GM10248 (cell line): ENCODE measurements around the gene NANOGP8.

Experiments used
- CTCF ChIA-PET: fragments of 300-600 bp; sonication (Branson Sonifier 250); formaldehyde crosslinking; extraction: SDS; loops from one replicate; lab custom pipeline; 2021; ENCODE audit warnings: antibody characterized with exemption; lab: Yijun Ruan, JAX
- POLR2A ChIA-PET: fragments of 350-650 bp; sonication (Branson Sonifier 250); formaldehyde crosslinking; extraction: SDS; loops from one replicate; lab custom pipeline; 2020; ENCODE audit warnings: antibody characterized with exemption; lab: Yijun Ruan, JAX
- DNase-seq: peaks from one replicate; pipeline ENCODE4 v3.0.0; 2012; ENCODE audit errors: extremely low spot score
- CTCF ChIP-seq: IDR thresholded peaks from 2 replicates; pipeline ENCODE4 v1.5.1; 2012; ENCODE audit warnings: mild to moderate bottlenecking, low read depth; ENCODE audit errors: extremely low read depth, missing control alignments, control extremely low read depth

NANOGP8 gene

DNA sequence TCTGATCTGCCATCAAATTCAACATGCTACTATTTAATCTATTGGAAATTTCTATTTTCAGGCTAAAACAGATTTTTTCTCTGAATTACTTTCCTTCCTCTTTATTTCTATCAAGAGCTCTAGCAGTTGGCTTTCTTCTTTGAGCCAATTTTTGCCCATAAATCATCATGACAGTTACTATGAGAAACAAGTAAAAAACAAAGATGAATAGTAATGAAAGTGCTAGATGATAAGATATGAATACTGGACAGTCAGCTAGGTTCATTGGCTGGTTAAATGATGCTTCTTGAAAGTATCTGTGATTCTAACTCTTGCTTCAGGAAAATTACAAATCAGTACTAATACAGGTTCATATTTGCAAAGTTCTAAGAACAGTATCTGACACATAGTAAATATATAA, 38.6 kb upstream of the NANOGP8 start:
- no peak for TF ChIP-seq CTCF
- POLR2A ChIA-PET: no interaction called here
- CTCF ChIA-PET: interaction anchor here (1.9 kb wide), 1 partner anchor 10 kb away, joined by 4 read pairs; no protein-coding TSS in a partner anchor
- DNase-seq: no peak

DNA sequence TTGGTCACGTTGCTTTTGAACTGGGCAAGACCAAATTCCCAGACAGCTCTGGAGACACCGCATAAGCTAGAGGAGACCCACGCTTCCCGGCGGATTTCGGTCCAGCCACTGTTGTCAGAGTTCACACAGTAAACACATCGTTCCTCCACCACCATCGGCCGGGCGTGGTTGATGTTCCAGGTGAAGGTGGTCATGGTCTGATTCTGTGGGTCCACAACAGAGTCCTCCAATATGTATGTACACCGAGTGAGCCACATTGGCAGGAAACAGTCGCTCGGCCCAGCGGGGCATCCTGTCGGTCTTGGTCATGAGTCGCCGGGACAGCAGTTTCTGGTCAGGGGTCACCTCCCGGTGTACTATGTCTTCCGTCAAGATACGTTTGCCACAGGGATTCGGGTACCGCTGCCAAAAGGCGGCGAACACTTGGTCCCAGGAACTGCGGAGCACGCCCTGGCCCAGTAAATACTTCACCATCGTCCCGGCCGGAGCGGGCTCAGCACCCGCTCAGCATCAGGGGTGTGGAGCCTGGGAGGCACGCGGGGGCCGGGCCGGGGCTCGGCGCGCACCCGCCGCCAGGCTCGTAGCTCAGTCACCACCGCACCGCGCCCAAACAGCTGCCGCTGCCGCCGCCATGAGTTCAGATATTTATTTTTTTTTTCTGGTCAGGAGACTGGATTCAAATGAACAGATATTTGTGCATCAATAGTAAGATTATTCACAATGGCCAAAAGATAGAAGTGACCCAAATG, 36.7 kb upstream of the NANOGP8 start:
- ChIA-PET CTCF (interaction anchor here (0.8 kb wide), 1 partner anchor 31 kb away, joined by 3 read pairs; no protein-coding TSS in a partner anchor), POLR2A (no interaction called here)
- DNase-seq: no peak
- no peak for TF ChIP-seq CTCF

DNA sequence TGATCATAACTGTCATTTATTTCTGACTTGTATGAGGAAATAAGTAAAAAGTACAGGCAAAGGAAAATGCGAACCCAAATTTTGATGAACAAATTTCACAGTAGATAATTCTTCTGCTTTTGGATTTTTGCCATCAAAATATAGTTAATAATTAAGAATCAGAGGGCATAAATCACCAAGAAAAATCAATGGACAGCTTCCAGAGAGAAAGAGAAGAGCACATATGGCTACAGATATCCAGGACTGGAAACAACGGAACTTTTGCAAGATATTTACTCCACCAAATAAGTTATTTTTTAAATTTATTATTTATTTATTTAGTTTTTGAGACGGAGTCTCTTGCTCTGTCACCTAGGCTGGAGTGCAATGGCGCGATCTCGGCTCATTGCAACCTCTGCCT, 35.1 kb upstream of the NANOGP8 start:
- TF ChIP-seq CTCF: no peak
- POLR2A ChIA-PET: no interaction called here
- DNase-seq: no peak
- CTCF ChIA-PET: no interaction called here

DNA sequence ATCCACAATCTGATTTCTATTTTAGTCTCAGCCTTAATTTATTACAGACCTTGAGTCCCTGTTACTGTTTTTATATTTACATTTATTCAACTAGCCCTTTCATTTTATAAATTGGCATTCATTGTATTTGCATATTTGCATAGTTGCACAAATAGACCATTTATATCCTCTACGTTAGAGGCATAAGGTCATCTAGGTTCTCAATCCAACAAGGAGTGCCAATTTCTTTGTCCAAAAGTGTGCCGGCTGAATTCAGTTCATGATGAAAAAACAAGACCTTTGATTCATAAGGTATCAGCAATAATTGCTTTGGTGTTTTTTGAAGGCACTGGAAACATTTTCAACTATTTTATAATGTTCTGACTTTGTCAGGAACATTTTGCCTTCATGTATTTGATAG, 33.9 kb upstream of the NANOGP8 start:
- TF ChIP-seq CTCF: no peak
- ChIA-PET POLR2A (no interaction called here), CTCF (no interaction called here)
- DNase-seq: no peak

- CTCF ChIA-PET: interaction anchor here (0.7 kb wide), 1 partner anchor 65 kb away, joined by 3 read pairs; no protein-coding TSS in a partner anchor
- POLR2A ChIA-PET: no interaction called here
These were observed 32.6 kb upstream of the NANOGP8 start for GRCh38 chr15:35117543-35118265.

More at GRCh38 chr15:35117543-35118265, 32.6 kb upstream of the NANOGP8 start:
- no peak for TF ChIP-seq CTCF
- DNase-seq: no peak
